AG04450 (cell line): ENCODE measurements around the gene C10orf67. TPM values are rescaled to one million over a fixed set of nuclear protein-coding genes. Genes with fewer than 3 reads are reported as not detected.

Source experiments
- CTCF ChIA-PET: fragments of 300-600, 350-600 bp; formaldehyde crosslinking; extraction: SDS; loops from one replicate; lab custom pipeline; 2022; ENCODE audit warnings: antibody characterized with exemption, inconsistent platforms; lab: Charles Lee
- POLR2A ChIA-PET: fragments of 350-600 bp; formaldehyde crosslinking; extraction: SDS; loops from one replicate; lab custom pipeline; 2021; ENCODE audit warnings: antibody characterized with exemption, inconsistent platforms; lab: Yijun Ruan, JAX
- DNase-seq: peaks from one replicate; pipeline ENCODE4 v3.0.0-alpha.2; 2011; ENCODE audit warnings: low read depth, low spot score
- H3K27ac ChIP-seq: one replicate; pipeline ENCODE4 v1.5.1; 2012; ENCODE audit warnings: low read depth, low read length, control low read depth
- H3K27me3 ChIP-seq: one replicate; pipeline ENCODE4 v1.6.0; 2012; ENCODE audit warnings: low read length; ENCODE audit not compliant: control insufficient read depth, insufficient read depth
- H3K4me3 ChIP-seq: 2 replicates; pipeline ENCODE4 v1.5.1; 2011; ENCODE audit warnings: mild to moderate bottlenecking, low read depth, low read length, control low read depth
- H3K9me3 ChIP-seq: 2 replicates; pipeline ENCODE4 v1.5.1; 2012; ENCODE audit warnings: low read length; ENCODE audit not compliant: control insufficient read depth, insufficient read depth
- CTCF ChIP-seq: IDR thresholded peaks from 2 replicates; pipeline ENCODE4 v1.5.1; 2011; ENCODE audit warnings: low read depth, low read length, control low read depth, inconsistent platforms
- polyA plus RNA-seq: library from polyadenylated mRNA; depleted of rRNA; stranded (reverse); fragments of >200 nt; gene quantifications from 2 replicates; pipeline ENCODE4 v1.2.3, GENCODE V29; 2011

C10orf67 gene
- polyA plus RNA-seq, 1 experiment: 0.14 TPM

GRCh38 chr10:23362069-23362830 is 17.7 kb upstream of the C10orf67 start:
- H3K4me3 ChIP-seq: no peak overlapping the region
- DNase-seq: no peak
- H3K27ac ChIP-seq: no peak overlapping the region
- no peak for TF ChIP-seq CTCF
- ChIA-PET CTCF (no interaction called here), POLR2A (no interaction called here)
- no peaks in the 10 kb centered on the region for H3K27me3 ChIP-seq
- H3K9me3 ChIP-seq: no peaks in the 10 kb centered on the region

- ChIA-PET POLR2A (interaction anchor here (0.5 kb wide), 1 partner anchor 44 kb away, joined by 6 read pairs; no protein-coding TSS in a partner anchor), CTCF (no interaction called here)
Observed at GRCh38 chr10:23361665-23362064, 17.1 kb upstream of the C10orf67 start.

GRCh38 chr10:23359692-23360380 is 15.2 kb upstream of the C10orf67 start:
- ChIA-PET CTCF (no interaction called here), POLR2A (no interaction called here)
- no peaks in the 10 kb centered on the region for H3K27me3 ChIP-seq
- no peak overlapping the region for H3K4me3 ChIP-seq
- no peak for TF ChIP-seq CTCF
- H3K9me3 ChIP-seq: no peaks in the 10 kb centered on the region
- DNase-seq: no peak
- H3K27ac ChIP-seq: no peak overlapping the region

More at GRCh38 chr10:23361665-23362064, 17.1 kb upstream of the C10orf67 start:
- DNase-seq: no peak
- H3K27ac ChIP-seq: no peak overlapping the region
- H3K4me3 ChIP-seq: no peak overlapping the region
- H3K9me3 ChIP-seq: no peaks in the 10 kb centered on the region
- no peak for TF ChIP-seq CTCF
- no peaks in the 10 kb centered on the region for H3K27me3 ChIP-seq

- Histone ChIP-seq H3K4me3 (no peak overlapping the region), H3K27me3 (no peaks in the 10 kb centered on the region), H3K9me3 (no peaks in the 10 kb centered on the region), H3K27ac (no peak overlapping the region)
- POLR2A ChIA-PET: no interaction called here
- no peak for DNase-seq
- TF ChIP-seq CTCF: peak; percentile 52
- CTCF ChIA-PET: interaction anchor here (0.6 to 1.2 kb wide), 3 partner anchors 43 to 243 kb away, joined by 3 to 6 read pairs (median 3); no protein-coding TSS in a partner anchor
Observed at GRCh38 chr10:23358357-23358756, 13.8 kb upstream of the C10orf67 start.
